OCI-M1 (cell line): Measurements from ENCODE around the gene WTAP.
"Not testable (repeated sequence)": the region's sequence is repeated elsewhere in the genome, so short reads cannot be mapped to it uniquely, and the experiment has no call there.

Experiments
- DNase-seq: peaks from one replicate; lab custom pipeline; 2025; lab: John Stamatoyannopoulos, UW

Gene WTAP

DNA sequence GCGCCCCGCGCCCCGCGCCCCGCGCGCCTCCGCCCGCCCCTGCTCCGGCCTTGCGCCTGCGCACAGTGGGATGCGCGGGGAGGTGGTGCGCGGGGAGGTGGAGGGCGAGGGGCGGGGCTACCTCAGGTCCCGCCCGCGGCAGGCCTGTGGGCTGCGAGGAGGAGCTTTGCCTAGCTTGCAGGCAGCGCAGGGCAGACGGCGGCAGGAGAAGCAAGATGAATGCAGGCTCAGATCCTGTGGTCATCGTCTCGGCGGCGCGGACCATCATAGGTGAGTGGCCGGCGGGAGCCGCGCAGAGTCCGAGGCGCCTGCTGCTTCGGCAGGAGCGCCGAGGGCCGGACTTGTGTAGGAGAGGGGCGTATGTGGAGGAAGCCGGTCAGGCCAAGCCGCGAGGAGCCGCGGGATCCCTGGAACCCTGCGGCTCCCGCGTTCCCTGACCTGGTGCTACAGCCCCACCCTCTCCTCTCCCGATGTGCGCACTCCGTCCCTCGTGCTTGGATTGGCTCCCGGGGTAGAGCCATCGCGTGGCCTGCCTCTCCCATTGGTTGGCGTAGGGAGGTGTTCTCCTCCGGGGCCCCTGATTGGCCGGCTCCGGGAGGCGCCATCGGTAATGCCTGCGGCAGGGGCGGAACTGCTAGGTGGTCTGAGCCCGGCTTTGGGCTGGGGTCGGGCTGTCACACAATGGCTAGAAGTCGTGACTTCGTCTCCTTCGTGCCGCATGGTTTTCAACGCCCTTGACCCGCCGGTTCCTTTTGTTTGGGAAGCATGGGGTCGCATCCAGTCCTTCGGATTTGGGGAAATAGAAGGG is 34.8 kb downstream of the WTAP start, which contains the start of gene ACAT2:
Gene ACAT2, plus strand, starts transcription at position 173 of the 808 bp plus-strand sequence. Its CDS starts 43 bp downstream, at position 216.
- peak; percentile 98 for DNase-seq

DNA sequence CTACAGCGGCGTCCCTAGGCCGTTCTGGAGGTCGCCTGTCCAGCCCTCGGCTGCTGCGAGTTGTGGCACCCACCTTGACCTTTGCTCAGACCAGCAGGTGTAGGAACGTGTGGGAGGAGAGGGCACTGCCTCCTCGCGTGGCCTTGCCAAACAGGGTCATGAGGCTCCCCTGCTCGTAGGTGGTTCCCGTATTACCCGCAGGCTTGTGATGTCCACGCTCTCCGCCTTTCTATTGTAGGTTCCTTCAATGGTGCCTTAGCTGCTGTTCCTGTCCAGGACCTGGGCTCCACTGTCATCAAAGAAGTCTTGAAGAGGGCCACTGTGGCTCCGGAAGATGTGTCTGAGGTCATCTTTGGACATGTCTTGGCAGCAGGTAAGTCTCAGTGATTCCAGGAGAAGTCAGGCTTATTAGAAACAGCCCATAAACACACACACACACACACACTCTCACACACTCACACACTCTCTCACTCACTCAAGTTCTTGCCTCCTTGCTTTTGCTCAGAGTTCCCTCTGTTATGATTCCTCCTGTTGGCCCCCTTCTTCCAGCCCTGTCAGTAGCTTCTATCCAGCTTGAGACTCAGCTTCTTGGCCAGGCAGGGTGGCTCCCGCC is 35.5 kb downstream of the WTAP start:
- DNase-seq: peak; percentile 63

DNA sequence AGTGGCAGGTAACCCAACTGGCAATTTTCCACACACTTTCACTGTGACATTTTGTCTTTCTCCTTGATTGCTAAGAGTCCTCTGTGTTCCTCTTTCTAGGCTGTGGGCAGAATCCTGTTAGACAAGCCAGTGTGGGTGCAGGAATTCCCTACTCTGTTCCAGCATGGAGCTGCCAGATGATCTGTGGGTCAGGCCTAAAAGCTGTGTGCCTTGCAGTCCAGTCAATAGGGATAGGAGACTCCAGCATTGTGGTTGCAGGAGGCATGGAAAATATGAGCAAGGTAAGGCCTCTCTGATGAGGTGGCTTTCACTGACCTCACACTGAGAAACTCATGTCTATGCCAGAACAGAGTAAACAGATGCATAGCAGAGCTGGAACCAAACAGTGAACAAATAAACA is 39.6 kb downstream of the WTAP start:
- no peak for DNase-seq

DNA sequence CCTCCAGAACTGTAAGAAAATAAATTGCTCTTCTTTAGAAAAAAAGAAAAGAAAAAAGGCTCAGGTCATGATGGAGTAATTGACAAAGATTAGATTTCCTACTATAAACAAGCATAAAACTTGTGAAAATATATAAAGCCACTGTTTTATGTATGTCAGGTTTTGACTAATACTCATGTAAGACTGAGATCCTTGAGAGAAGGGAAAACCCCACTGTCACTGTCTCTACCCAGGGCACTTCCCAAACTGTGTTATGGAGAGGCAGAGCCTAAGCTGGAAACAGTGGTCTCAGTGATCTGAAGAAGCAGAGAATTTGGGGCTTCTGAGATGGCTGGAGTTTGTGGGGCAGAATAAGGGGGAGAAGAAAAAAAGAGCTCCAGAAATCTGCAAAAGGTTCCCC is 42.2 kb downstream of the WTAP start:
- DNase-seq: no peak

DNA sequence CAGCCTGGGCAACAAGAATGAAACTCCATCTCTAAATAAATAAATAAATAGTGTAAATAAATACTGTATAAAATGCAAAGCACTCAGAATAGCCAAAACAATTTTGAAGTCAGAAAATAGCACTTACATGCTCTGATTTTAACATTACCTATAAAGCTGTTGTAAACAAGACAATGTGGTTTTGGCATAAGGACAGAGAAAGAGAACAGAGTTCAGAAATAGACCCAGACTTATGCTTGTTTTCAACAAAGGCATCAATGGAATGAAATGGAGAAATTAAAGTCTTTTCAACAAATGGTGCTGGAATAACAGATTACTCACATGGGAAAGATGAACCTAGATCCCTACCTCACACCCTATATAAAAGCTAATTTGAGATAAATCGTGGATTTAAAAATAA is 44.9 kb downstream of the WTAP start:
- no peak for DNase-seq

DNA sequence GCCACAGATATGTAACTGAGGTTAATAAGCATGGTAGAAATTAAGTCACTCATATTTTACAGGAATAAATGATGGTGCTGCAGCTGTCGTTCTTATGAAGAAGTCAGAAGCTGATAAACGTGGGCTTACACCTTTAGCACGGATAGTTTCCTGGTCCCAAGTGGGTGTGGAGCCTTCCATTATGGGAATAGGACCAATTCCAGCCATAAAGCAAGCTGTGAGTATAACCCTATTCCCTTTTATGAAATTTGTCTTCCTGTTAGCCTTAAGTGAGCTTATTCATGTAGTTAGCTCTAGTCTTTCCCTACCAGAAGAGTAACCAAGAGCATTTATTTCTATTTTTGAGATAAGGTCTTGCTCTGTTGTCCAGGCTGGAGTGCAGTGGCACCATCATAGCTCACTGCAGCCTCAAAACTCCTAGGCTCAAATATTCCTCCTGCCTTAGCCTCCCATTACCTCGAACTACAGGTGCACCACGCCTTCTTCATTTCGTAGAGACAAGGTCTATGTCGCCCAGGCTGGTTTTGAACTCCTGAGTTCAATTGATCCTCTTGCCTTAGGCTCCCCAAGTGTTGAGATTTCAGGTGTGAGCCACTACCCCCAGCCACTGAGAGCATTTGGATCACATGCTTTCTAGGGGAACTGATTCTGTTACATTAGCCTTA is 50.1 kb downstream of the WTAP start:
- DNase-seq: no peak

DNA sequence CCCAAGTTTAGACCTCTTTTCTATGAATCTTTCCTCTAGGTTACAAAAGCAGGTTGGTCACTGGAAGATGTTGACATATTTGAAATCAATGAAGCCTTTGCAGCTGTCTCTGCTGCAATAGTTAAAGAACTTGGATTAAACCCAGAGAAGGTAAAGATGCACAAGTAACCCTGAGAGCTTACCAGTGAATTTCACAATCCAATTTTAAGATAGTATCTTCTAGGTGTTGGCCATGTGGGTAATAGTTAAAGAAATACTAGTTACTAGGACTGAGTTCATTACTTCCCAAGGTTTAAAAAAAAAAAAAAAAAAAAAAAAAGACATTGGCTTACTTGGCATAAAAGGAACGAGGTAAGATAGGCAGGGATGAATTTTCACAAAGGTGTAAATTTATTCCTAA is 50.8 kb downstream of the WTAP start:
- DNase-seq: no peak

DNA sequence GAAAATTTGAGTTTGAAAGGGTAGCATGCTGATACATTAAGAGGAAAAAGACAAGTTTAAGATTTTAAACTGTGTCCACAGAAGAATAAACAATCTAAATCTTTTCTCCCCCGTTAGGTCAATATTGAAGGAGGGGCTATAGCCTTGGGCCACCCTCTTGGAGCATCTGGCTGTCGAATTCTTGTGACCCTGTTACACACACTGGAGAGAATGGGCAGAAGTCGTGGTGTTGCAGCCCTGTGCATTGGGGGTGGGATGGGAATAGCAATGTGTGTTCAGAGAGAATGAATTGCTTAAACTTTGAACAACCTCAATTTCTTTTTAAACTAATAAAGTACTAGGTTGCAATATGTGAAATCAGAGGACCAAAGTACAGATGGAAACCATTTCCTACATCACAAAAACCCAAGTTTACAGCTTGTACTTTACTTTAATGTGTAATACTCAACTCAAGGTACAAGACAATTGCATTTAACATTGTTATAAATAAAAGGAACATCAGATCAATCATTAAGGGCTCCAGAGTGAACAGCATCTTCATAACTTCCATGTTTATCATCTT is 51.3 kb downstream of the WTAP start:
- DNase-seq: no peak

DNA sequence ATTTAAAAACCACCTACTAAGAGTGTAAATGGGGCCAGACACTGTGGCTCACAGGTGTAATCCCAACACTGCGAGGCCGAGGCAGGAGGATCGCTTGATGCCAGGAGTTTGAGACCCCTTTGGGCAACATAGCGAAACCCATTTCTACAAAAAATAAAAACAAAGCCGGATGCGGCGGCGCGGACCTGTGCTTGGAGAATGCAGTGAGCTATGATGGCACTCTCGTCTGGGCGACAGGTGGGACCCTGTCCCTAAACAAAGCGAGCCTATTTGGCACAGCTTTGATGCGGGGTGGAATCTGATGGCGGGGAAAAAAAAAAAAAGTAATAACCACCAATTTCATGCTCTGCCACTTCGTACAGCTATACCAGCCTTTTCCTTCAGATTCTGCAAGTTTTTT is 61.0 kb downstream of the WTAP start:
- no peak for DNase-seq

DNA sequence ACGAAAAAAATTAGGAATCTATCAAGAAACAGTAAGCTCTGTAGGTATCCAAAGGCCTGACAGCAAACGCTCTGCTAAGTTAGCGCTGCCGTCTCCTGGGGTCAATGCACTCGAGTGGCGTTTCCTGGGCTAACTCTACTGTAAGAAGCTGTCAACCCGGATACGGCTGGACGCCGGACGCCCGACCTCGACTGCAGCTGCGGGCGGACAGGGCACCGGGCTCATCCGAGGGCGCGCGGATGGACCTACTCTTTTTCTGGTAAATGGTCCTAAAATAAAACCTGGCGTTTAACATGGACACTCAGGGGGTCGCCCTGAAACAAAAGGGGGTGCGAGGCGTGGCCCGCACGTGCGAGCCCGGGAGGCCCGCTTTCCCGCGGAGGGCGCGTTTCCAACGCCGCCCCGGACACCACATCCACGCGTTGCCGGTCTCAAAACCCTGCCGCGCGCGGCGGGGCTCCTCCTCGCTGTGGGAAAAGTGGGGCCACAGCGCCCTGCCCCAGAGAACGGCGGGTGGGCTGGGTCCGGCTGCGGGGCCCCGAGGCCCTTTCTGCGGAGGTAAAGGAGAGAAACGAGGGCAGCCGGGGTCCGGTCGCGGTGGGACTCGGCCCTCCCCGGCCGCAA is 61.6 kb downstream of the WTAP start:
- DNase-seq: peak; percentile 51

DNA sequence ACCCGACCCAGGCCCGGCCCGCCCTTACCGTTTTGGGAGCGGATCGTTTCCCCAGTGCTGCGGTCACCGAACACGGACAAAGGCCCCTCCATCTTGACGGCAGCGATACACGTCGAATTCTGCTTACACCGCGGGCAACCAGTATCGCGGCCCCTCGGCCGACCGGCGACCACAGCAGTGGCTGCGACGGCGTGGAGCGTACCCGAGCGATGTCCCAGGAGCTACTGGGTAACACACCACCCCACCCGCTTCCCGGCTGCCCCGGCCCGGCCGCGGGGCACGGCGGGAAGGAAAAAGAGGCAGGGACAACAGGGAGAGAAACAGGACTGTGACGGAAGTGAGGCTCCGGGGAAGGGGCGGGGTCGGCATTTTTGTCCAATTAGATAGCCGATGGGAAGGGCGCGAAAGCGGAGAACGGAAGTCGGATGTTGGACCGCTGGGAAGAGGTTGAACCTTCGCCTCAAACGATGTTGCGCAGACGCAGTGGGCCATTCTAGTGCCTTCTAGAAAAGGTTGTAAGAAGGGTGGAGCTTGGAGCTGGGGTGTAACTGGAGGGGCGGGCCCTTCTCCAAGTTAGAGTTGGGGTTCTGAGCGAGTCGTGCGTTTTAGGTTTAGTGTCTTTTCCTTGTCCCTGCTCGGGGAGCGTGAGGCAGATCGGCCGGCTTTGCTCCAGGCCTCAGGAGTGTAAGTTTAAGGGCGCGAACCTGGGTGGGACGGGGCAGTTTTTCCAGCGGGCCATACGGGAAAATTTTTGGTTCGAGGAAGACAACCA is 62.3 kb downstream of the WTAP start, which contains the start of gene TCP1:
Gene TCP1, minus strand, starts transcription at position 226 of the 772 bp plus-strand sequence. Its CDS starts 134 bp downstream, at position 92.
- DNase-seq: peak; percentile 100

DNA sequence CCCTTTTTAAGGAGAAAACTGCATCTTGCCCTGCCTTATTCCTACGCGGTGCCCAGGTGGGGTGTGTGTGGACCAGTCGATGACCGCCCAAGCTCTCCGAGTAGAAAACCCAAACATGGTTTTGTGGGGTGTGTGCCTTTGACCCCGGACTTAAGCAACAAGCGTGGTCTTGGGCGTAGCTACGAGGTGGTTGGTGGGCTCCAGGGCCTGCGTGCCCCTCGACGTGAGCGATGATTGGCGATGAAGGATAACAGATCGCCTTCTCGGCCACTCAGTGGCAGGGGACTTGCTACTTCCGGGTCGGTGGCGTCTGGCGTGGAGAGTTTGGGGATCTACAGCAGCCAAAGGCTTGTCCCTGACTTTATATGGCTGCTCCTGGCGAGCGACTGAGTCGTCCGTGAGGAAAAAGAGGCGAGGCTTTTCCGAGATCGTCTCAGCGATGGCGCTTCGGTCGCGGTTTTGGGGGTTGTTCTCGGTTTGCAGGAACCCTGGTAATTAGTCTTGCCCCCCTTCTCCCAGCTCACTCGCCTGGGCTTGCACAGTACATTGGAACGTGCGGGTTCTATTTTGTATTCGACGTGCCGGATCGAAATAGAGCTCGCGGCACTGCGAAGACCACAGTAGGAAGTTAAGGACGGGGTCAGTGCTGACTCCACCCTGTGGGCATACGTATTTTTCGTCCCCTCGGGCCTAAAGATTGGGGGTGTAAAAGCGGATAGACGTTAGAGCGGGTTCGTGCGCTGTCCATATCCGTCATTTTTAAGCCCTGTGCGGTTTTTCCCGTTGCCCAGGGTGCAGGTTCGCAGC is 63.0 kb downstream of the WTAP start, which contains the start of gene MRPL18:
Gene MRPL18, plus strand, starts transcription at position 319 of the 807 bp plus-strand sequence. Its CDS starts 121 bp downstream, at position 440.
- DNase-seq: peak; percentile 98

DNA sequence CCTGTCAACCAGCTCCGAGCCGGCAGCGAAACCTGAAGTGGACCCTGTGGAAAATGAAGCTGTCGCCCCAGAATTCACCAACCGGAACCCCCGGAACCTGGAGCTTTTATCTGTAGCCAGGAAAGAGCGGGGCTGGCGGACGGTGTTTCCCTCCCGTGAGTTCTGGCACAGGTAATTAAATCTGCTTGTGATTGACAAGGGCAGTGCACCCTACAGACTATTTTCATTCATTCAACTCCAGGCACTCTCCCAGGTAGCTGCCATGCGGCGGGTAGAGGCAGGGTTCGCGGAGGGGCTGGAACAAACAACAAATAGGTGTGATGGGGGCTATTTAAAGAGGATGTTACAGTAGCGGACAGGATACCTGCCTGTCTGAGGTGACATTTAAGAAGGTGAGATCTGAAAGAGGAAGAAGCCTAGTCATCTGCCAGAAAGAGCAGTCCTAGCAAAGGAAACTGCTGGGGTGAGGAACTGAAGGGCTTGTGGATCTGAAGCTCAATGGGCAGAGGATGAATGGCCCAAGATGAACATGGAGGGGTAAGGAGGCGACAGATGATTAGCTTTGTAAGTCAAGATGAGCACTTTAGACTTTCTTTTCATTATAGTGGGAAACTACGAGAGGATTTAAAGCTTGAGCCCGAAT is 63.8 kb downstream of the WTAP start:
- DNase-seq: peak; percentile 27

DNA sequence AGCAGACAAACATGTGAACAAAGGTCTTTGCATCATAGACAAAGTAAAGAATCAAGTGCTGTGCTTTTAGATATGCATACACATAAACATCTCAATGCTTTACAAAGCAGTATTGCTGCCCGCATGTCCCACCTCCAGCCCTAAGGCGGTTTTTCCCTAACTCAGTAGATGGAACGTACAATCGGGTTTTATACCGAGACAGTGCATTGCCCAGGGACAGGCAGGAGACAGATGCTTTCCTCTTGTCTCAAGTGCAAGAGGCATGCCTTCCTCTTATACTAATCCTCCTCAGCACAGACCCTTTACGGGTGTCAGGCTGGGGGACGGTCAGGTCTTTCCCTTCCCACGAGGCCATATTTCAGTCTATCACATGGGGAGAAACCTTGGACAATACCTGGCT is 67.7 kb downstream of the WTAP start:
- not testable (repeated sequence) for DNase-seq

DNA sequence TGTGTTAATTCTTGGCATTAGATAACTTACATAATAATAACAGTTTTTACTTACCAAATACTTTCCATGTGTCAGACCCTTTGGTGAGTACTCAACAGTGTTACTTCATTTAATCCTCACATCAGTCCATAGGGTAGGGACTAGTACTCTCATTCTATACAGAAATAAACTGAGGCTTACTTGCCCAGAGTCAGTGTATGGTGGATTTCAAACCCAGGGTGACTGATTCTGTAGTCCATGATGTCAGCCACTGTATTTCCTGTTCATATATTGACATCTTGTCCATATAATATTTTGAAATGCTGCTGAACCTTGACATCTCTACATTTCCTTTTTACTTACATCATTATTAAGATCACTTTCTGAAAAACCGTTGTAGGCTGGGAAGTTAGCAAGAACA is 70.2 kb downstream of the WTAP start:
- no peak for DNase-seq

DNA sequence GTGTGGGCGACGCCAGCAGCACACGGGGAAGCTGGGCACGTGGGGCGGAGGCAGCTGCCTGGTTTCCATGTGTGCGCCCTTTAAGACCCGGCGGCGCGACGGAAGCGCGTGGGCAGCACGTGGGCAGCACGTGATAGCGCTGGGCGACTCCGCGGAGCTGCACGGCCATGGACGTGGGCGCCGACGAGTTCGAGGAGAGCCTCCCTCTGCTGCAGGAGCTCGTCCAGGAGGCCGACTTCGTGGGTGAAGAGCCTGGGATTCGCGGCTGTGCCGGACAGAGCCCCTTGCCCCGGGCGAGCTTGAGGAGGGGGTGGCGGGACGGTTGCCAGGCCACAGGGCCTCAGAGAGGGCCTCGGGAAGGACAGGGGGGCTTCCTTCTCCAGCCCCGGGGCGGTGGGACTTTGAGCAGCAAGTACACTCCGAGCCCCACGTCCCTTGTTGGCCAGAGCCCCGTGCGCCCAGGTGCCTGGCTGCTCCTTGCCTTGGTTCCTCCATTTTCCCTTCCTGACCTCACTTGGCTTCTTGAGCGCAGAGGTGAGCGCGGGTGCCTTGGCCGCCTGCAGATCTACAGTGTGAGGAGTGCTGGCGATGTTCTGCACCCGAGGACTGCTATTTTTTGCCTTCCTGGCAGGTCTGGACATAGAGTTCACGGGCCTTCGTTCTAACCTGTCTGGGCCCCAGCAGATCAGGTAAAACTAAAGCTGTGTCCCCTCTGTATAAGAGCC is 73.0 kb downstream of the WTAP start, which contains the start of gene PNLDC1:
Gene PNLDC1, plus strand, starts transcription at position 136 of the 725 bp plus-strand sequence. Its CDS starts 32 bp downstream, at position 168.
- no peak for DNase-seq

DNA sequence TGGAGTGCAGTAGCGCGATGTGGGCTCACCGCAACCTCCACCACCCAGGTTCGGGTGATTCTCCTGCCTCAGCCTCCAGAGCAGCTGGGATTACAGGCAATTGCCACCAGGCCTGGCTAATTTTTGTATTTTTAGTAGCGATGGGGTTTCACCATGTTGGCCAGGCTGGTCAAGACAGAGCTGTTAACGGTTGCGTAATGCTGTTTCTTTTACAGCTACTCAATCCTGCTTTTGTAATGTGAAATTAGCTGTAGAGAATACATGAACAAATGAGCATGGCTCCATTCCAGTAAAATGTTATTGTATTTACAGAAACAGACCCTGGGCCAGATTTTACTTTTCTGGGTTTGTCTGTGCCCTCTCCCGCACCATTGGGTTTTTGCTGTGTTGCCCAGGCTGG is 74.6 kb downstream of the WTAP start:
- no peak for DNase-seq

DNA sequence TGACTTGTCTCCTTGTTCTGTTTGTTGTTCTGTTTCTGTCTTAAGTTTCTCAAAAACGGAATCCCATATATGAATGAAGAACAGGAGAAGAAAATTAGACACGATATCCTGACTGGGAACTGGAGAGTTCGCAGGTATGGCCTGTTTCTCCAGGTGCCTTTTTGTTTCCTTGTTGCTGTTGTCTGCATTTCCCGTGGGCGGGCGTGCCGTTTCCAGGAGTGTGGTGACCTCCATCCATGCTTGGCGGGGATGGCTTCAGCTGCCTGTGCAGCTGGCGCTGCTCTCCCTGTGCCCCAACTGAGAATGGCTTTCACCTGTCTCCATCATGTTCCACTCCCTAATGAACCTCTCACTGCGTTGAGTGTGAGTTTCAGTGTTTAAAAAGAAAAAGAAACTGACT is 77.2 kb downstream of the WTAP start:
- DNase-seq: no peak

DNA sequence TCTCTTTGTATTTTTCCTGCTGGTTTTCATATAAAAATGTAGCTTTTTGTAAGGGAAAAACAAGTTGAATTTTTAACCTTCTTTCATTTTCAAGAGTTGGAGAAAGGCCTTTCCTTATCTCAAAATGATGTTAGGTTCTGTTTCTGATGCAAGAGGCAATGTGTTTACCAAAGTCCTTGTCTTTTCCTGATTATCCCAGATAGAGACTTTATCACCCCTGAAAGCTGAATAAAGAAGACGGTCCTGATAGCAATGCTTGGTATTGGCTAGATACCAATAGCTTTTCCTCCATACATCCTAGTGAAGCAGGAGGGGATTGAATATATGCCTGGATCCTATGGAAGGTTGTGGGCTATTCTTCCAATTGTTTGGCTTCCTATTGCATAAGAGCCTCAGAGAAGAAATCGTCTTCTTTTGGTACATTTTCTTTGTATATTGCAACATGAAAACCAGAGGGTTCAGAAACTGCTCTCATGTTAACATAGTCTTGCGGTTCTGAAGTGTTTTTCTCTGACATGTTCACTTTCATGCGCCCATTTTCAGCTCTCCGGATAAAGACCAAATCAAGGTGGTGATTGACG is 78.2 kb downstream of the WTAP start:
- peak; percentile 55 for DNase-seq
